Gastroesophageal sphincter (tissue), 4 donors: Measurements from ENCODE around the gene SPIN1. TPM values are rescaled to one million over a fixed set of nuclear protein-coding genes. Genes with fewer than 3 reads are reported as not detected.

Source experiments
- ATAC-seq: fragments of 150-250 bp; one replicate; pipeline ENCODE4 v1.9.1; 2016; ENCODE audit warnings: mild to moderate bottlenecking, moderate library complexity
- H3K27ac ChIP-seq, 4 donors: fragments of 200-600 bp; sonication (generic) in 3 of 4; 1 replicate in 3 of 4; 2 replicates in 1 of 4; pipeline ENCODE4 v1.5.1; 2016 to 2019
- H3K27me3 ChIP-seq: fragments of 200-600 bp; sonication (generic); one replicate; pipeline ENCODE4 v1.5.1; 2019
- H3K36me3 ChIP-seq, 2 donors: fragments of 200-600 bp; sonication (generic); one replicate each; pipeline ENCODE4 v1.5.1; 2019; ENCODE audit warnings: control low read depth in 1 of 2
- H3K4me1 ChIP-seq, 3 donors: fragments of 200-600 bp; sonication (generic); 1 replicate in 2 of 3; 2 replicates in 1 of 3; pipeline ENCODE4 v1.5.1; 2016 to 2019; ENCODE audit warnings: control low read depth in 2 of 3
- H3K4me3 ChIP-seq, 2 donors: fragments of 200-600 bp; sonication (generic); one replicate each; pipeline ENCODE4 v1.5.1; 2019; ENCODE audit warnings: mild to moderate bottlenecking in 1 of 2, moderate library complexity in 1 of 2
- H3K9me3 ChIP-seq, 3 donors: fragments of 200-600 bp; sonication (generic); one replicate each; pipeline ENCODE4 v1.5.1; 2017 to 2019; ENCODE audit warnings: control low read depth in 2 of 3
- EP300 ChIP-seq: sonication (generic); formaldehyde crosslinking; IDR thresholded peaks from one replicate; pipeline ENCODE4 v1.6.1; 2017; ENCODE audit warnings: antibody characterized with exemption, mild to moderate bottlenecking
- POLR2A ChIP-seq, 2 donors: fragments of 450-650 bp; IDR thresholded peaks; one replicate each; pipeline ENCODE4 v1.6.1; 2017; ENCODE audit warnings: antibody characterized with exemption in 2 of 2, mild to moderate bottlenecking in 2 of 2, moderate library complexity in 1 of 2
- POLR2AphosphoS5 ChIP-seq: sonication (generic); formaldehyde crosslinking; IDR thresholded peaks from one replicate; pipeline ENCODE4 v1.6.1; 2017; ENCODE audit warnings: antibody characterized with exemption
- WGBS, 2 donors: methylation state at CpG; one replicate each; pipeline ENCODE4 v1.1.5; 2018; ENCODE audit warnings: low coverage in 1 of 2; 5-methylcytosine and 5-hydroxymethylcytosine counted together
- total RNA-seq, 4 donors: library from RNA; depleted of rRNA; stranded (reverse); fragments of >200 nt; gene quantifications; one replicate each; pipeline ENCODE4 v1.1.0, GENCODE V29; 2016
- TF ChIP-seq, protein P1 (sequence below), 4 experiments: fragments of 200-600 bp in 2 of 4; fragments of 450-650 bp in 2 of 4; sonication (generic) in 1 of 4; IDR thresholded peaks; one replicate each; pipeline ENCODE4 v1.5.1; 2017 to 2019; ENCODE audit warnings: antibody characterized with exemption in 4 of 4, mild to moderate bottlenecking in 2 of 4, moderate library complexity in 2 of 4

SPIN1 gene
- total RNA-seq, 4 donors from 2014 or later, result 86.8 to 112 (median 99.5) TPM

DNA sequence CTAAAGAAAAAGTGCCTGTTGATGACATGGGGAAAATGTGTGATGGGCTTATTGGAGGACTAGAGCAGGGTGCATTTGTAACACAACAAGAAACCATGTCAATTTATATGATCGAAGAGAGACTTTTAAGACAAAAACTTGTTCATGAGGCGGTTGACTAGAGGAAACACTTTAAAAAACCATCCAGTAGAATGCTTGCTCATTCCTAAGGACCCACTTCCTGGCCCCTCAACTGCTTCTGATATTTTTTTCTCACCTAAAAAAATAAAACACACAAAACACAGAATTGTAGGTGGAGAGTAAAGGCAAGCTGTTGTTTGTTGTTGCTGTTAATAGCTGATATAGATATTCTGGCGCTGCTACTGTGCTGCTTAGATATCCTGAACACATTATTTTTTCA, 50.6 kb downstream of the SPIN1 start:
- TF ChIP-seq, protein P1, sequence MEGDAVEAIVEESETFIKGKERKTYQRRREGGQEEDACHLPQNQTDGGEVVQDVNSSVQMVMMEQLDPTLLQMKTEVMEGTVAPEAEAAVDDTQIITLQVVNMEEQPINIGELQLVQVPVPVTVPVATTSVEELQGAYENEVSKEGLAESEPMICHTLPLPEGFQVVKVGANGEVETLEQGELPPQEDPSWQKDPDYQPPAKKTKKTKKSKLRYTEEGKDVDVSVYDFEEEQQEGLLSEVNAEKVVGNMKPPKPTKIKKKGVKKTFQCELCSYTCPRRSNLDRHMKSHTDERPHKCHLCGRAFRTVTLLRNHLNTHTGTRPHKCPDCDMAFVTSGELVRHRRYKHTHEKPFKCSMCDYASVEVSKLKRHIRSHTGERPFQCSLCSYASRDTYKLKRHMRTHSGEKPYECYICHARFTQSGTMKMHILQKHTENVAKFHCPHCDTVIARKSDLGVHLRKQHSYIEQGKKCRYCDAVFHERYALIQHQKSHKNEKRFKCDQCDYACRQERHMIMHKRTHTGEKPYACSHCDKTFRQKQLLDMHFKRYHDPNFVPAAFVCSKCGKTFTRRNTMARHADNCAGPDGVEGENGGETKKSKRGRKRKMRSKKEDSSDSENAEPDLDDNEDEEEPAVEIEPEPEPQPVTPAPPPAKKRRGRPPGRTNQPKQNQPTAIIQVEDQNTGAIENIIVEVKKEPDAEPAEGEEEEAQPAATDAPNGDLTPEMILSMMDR (IDR thresholded peaks at IDR 0.05), result no peak
- Histone ChIP-seq H3K27ac (no peak overlapping the region), H3K4me1 (no peaks in the 10 kb centered on the region), H3K9me3 (no peaks in the 10 kb centered on the region), H3K36me3 (peaks cover 0 to 48% of the 10 kb centered on the region in 2 donors), H3K4me3 (no peak overlapping the region), H3K27me3 (no peaks in the 10 kb centered on the region)
- WGBS, 2 donors, result 92 to 93% methylated on average over 2 to 3 of the region's 3 CpGs
- no peak for ATAC-seq

DNA sequence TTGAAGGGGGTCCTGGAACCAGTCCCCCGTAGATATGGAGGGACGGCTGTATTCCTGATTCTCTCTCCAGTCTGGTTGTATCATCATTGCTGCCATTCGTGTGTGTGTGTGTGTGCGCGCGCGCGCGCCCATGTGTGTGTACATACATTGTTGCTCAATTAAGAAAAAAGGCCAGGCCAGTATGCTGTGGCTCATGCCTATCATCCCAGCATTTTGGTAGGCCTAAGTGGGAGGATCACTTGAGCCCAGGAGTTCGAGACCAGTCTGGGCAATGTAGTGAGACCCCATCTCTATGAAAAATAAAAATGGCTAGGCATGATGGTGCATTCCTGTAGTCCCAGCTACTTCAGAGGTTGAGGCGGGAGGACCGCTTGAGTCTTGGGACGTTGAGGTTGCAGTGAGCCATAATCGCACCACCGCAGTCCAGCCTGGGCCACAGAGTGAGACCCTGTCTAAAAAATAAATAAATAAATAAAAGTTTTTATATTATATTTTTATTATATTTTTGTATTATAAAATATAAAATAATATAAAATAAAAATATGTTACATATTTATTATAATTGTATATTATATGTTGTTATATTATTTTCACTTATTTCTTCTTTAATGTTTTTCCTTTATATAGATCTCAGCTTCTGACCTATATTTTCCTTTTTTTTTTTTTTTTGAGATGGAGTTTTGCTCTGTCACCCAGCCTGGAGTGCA, 53.2 kb downstream of the SPIN1 start:
- no peak for ATAC-seq
- no peak for TF ChIP-seq POLR2AphosphoS5
- TF ChIP-seq POLR2A (IDR thresholded peaks at IDR 0.05), result no peak
- TF ChIP-seq, protein P1 (IDR thresholded peaks at IDR 0.05), result no peak
- TF ChIP-seq EP300, result no peak
- Histone ChIP-seq H3K27ac (no peak overlapping the region), H3K4me3 (no peak overlapping the region), H3K36me3 (peaks cover 0 to 25% of the 10 kb centered on the region in 2 donors), H3K27me3 (no peaks in the 10 kb centered on the region), H3K9me3 (no peaks in the 10 kb centered on the region), H3K4me1 (no peaks in the 10 kb centered on the region)
- 95 to 97% methylated on average over 14 to 15 of the region's 15 CpGs for WGBS, 2 donors

DNA sequence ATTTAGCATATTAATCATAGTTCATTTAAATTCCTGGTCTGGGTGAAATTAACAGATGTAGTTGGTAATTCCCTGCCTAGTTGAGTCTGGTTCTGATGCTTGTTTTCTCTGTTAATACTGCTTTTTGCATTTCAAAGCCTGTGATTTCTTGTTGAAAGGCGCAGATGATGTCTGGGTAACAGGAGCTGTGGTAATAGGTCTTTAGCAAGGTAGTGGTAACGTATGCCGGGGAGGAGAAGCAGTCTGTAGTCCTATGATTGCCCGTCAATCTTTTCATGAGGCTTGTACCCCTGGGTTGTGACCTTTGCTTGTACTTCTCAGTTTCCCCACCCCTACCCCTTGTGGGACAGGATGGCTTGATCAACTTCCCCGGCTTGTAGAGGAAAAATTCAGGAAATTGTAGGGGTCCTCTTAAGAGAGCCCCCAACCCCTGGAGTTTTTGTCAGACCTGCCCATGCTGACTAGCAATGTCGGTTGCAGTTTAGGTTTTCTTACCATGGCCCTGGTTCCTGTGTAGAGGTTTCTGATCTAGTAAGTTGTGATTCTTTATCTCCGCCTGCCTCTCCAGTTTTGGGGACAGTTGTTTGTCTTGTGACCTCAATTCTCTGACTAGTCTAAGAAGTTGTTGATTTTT, 55.4 kb downstream of the SPIN1 start:
- Histone ChIP-seq H3K27me3 (no peaks in the 10 kb centered on the region), H3K36me3 (peaks cover 0 to 13% of the 10 kb centered on the region in 2 donors), H3K9me3 (no peaks in the 10 kb centered on the region), H3K27ac (no peak overlapping the region), H3K4me3 (no peak overlapping the region), H3K4me1 (peaks cover 0 to 8% (median 0%) of the 10 kb centered on the region in 3 donors)
- TF ChIP-seq, protein P1 (IDR thresholded peaks at IDR 0.05), result no peak
- no peak for TF ChIP-seq POLR2AphosphoS5
- TF ChIP-seq POLR2A (IDR thresholded peaks at IDR 0.05), result no peak
- TF ChIP-seq EP300, result no peak
- no peak for ATAC-seq
- WGBS, 2 donors, result 84 to 87% methylated on average over 5 to 6 of the region's 7 CpGs

- peaks cover 0 to 13% (median 0%) of the 10 kb centered on the region in 3 donors for H3K4me1 ChIP-seq
- WGBS, 2 donors, result 96 to 100% methylated on average over 1 to 2 of the region's 2 CpGs
- no peaks in the 10 kb centered on the region for H3K9me3 ChIP-seq
- H3K36me3 ChIP-seq, result peaks cover 0 to 36% of the 10 kb centered on the region in 2 donors
- no peak for ATAC-seq
- H3K27me3 ChIP-seq, result no peaks in the 10 kb centered on the region
- no peak for TF ChIP-seq POLR2AphosphoS5
- TF ChIP-seq EP300, result no peak
- TF ChIP-seq POLR2A (IDR thresholded peaks at IDR 0.05), result no peak
- TF ChIP-seq, protein P1 (IDR thresholded peaks at IDR 0.05), result no peak
- no peak overlapping the region for H3K27ac ChIP-seq
- H3K4me3 ChIP-seq, result no peak overlapping the region
Measured at GRCh38 chr9:88446728-88447127, 58.5 kb downstream of the SPIN1 start.

DNA sequence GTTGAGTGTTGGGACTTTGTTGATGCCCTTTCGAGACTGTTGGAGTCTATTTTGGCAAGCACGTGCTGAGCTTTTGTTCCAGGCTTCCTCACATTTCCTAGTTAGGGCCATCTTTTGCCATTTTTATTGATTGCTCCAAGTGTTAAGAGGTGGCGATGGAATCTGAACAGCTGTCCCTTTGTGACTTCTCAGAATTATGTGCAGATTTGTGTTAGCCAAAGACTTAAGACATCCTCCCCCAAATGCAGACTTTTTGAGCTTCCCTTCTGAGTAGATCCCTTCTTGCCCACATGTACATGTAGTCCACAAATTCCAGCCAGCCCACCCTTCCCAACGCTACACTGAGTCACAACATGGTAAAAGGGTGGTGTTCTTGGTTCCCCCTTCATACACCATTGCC, 59.2 kb downstream of the SPIN1 start:
- H3K36me3 ChIP-seq, result peaks cover 0 to 42% of the 10 kb centered on the region in 2 donors
- no peaks in the 10 kb centered on the region for H3K27me3 ChIP-seq
- H3K27ac ChIP-seq, result no peak overlapping the region
- no peaks in the 10 kb centered on the region for H3K9me3 ChIP-seq
- 65 to 84% methylated on average over 3 to 4 of the region's 4 CpGs for WGBS, 2 donors
- TF ChIP-seq EP300, result no peak
- TF ChIP-seq POLR2A (IDR thresholded peaks at IDR 0.05), result no peak
- TF ChIP-seq, protein P1 (IDR thresholded peaks at IDR 0.05), result no peak
- no peak for TF ChIP-seq POLR2AphosphoS5
- no peak overlapping the region for H3K4me3 ChIP-seq
- peaks cover 0 to 13% (median 0%) of the 10 kb centered on the region in 3 donors for H3K4me1 ChIP-seq
- no peak for ATAC-seq
